GM04503 (cell line): ENCODE results near the gene BRAP.
A peak's percentile ranks its signal among the peaks of the same experiment; 100 is the strongest.
"Not testable (repeated sequence)": the region's sequence is repeated elsewhere in the genome, so short reads cannot be mapped to it uniquely, and the experiment has no call there.

ENCODE experiments used
- DNase-seq: peaks from one replicate; pipeline ENCODE4 v3.0.0-alpha.2; 2012; ENCODE audit warnings: low read depth

The BRAP gene

GRCh38 chr12:111616177-111616623, 69.6 kb downstream of the BRAP start:
- no peak for DNase-seq

- DNase-seq, result no peak
Measured at GRCh38 chr12:111607239-111607638, 78.5 kb downstream of the BRAP start.

- DNase-seq, result no peak
Measured at GRCh38 chr12:111606767-111607230, 79.0 kb downstream of the BRAP start.

GRCh38 chr12:111605911-111606766, 79.6 kb downstream of the BRAP start:
- no peak for DNase-seq

GRCh38 chr12:111602857-111603256, 82.9 kb downstream of the BRAP start:
- not testable (repeated sequence) for DNase-seq

- no peak for DNase-seq
Measured at GRCh38 chr12:111602348-111602747, 83.4 kb downstream of the BRAP start.

- DNase-seq, result not testable (repeated sequence)
Measured at GRCh38 chr12:111600986-111601385, 84.8 kb downstream of the BRAP start.

- DNase-seq, result no peak
Measured at GRCh38 chr12:111600205-111600642, 85.5 kb downstream of the BRAP start.

- peak; percentile 65 for DNase-seq
Measured at GRCh38 chr12:111599453-111600204, 86.1 kb downstream of the BRAP start.

- no peak for DNase-seq
Measured at GRCh38 chr12:111598637-111599452, 86.9 kb downstream of the BRAP start, which contains the start of gene ATXN2. Gene ATXN2 (minus strand): TSS chr12:111599315. CDS start chr12:111599034, 281 bp downstream.

GRCh38 chr12:111597831-111598636, 87.7 kb downstream of the BRAP start:
- no peak for DNase-seq

- no peak for DNase-seq
Measured at GRCh38 chr12:111596985-111597830, 88.5 kb downstream of the BRAP start.

GRCh38 chr12:111595341-111595835, 90.4 kb downstream of the BRAP start:
- DNase-seq, result not testable (repeated sequence)
